NOMO-1 (cell line): Measurements from ENCODE around the gene SDF2L1.
"Not testable (repeated sequence)": the region's sequence is repeated elsewhere in the genome, so short reads cannot be mapped to it uniquely, and the experiment has no call there.

Experiments used
- DNase-seq, 2 experiments: peaks; one replicate each; lab custom pipeline; 2025; ENCODE audit not compliant: unreplicated experiment in 2 of 2; lab: John Stamatoyannopoulos, UW

The SDF2L1 gene

DNA sequence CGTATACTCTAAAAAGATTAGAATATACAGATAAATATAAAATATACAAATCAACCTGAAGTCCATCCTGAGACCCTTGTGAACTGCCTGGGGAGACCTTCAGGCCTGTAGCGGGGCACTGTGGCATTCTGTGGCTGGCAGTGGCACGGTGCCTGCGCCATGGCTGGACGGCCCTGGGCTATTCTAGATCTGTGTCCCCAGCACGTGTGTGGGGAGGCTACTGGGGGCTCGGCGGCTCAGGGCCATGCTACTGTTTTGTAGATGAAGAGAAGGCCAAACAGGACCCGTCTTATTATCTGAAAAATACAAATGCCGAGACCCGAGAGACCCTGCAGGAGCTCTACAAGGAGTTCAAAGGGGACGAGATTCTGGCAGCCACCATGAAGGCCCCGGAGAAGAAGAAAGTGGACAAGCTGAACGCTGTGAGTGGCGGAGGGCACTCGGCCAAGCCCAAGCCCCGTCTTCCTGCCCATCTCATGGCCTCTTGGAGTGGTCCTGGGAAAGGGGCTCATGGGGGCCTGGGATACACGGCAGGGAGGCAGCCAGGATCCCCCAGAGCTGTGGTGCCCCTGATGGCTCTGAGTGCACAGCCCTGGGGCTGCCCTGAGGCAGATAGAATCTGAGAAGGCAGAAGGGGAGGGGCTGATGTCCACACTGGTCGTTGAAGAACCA lies 42.5 kb downstream of the SDF2L1 start:
- DNase-seq: no peak

DNA sequence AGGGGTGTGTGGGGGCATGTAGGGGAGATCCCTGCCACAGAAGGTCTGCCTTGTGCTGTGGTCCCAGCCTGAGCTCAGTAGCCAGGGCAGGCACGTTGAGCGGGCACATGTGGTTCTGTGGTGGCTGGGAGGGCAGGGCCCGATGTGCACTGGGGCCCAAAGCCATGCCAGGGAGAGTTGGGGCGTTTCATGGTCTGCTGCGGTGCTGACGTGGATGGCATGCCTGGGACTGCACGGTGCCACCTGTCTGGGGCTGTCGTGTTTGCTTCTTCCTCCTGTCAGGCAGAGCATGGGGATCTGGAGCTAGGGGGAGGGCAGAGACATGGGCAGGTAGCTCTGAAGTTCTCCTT lies 43.0 kb downstream of the SDF2L1 start:
- no peak for DNase-seq

DNA sequence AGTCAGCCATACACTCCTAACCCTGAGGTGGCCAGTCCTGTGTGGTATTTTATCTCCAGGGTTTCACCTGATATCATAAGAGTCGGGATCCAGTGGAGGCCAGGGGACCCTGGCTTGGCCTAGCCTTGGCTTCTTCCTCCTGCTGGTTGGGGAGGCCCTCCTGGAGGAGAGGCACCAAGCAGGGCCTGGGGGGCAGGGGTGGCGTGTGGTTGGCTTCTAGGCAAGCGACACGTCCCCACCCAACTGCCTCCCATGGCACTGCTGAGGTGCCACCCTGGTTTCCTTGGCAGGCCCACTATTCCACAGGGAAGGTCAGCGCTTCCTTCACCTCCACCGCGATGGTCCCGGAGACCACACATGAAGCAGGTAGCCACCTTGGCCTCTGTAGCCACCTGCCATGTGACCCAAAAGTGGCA lies 44.1 kb downstream of the SDF2L1 start:
- no peak for DNase-seq

DNA sequence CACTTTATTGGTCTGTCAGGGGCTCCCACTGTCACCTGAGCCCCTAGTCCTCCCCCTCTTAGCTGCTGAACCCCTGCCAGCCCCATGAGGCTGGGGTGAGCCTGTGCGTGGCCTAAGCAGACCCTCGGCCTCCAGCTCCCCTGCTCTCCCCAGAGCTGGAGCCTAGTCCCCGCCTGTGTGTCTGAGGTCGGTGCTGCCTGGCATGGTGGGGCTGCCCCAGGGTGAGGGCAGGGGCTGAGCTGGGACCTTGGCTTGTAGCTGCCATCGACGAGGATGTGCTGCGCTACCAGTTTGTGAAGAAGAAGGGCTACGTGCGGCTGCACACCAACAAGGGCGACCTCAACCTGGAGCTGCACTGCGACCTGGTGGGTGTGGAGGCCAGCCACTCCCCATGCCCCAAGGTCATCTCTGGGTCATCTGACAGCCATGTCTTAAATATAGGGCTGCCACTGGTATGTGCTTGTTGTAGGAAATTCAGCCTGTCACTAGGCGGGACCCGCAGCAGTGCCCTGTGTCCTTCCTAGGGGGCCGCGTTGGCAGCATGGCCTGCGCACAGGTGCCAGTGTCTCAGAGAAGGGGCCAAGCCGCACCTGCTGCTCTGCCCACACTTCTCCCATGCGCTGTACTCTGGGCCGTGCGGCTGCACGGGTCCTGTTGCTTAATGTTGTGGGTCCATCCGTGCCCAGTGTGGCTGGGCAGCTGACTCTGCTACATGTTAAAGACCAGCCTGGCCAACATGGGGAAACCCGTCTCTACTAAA lies 44.7 kb downstream of the SDF2L1 start:
- DNase-seq: no peak

DNA sequence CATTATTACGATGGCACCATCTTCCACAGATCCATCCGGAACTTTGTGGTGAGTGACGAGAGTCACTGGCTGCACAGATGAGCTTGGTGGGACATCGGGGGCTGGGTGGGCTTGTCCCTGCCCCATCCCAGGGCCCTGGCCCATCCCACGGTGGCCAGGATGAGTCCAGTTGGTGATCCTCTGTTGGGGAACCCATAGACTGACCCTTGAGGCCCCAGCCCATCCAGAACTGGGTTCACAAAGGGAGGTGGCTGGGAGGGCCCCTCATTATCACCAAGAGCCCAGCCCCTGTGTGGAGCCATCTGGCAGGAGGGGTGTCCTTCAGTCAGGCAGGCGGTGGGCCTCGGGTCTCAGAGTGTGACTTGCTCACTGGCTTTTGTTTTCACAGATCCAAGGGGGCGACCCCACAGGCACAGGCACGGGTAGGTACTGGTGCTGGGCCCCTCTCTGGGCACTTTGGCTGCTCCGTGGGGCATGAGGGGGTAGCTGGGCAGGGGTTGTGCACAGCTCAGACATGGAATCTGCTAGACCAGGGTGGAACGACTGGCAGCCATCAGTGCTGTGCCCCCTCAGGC lies 45.7 kb downstream of the SDF2L1 start:
- no peak for DNase-seq

DNA sequence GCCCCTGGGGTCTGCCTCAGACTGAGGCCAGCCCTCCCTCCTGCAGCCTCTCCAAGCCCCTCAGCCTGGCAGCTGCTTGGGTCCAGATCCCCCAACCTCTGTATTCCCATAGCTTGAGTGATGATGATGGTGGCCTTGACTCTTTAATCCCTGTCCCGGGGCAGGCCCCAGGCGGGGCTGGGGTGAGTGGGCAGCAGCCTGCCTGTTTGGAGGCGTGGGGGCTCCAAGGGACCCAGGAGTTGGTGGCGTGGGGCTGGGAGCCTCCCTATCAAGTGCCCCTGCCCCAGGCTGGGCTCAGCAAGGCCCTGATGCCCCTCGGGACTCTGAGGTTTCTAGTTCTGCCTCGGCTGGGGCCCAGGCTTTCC lies 46.2 kb downstream of the SDF2L1 start:
- DNase-seq: no peak

DNA sequence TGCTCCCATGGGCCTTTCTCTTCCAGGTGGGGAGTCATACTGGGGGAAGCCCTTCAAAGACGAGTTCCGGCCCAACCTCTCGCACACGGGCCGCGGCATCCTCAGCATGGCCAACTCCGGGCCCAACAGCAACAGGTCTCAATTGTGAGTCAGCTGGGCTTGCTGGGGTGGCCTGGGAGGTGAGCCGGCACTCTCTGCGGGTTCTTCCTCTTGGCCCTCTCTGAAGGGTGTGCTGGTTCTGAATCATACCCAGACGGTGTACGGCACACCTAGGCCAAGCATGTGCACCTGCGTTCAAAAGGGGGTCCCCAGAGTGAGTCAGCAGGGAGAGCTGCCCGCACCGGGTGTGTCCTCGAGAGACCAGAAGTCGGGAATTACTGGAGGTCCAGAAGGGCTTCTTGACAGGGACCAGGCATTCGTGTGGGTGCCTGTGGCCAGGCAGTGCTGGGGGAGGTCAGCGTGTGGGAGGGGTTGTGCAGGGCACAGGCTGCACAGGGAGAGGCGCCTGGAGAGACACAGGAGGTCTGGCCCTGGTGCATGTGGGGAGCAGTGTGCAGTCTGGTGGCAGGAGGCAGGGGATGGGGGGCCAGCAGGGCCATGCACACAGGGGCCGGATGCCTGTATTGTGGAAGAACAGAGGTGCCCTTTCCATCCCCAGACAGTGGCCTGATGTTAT lies 46.7 kb downstream of the SDF2L1 start:
- DNase-seq: no peak

DNA sequence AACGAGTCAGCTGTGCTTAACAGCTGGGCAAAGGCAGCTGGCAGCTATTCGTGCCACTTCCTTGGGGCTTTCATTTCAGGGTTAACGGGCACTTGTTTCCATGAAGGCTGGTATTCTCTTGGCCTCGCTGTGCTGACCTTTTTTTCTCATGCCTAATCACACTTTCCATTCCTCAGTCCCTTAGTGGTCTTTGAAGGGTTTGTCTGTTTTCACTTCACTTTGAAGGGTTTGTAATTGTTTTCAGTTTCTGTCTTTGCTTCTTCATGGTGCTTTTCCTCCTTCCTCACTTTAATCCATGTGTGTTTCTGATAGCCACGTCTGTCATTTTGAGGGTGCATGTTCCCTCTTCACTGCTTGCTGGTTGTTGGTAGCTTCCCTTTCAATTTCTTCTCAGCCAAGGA lies 48.3 kb downstream of the SDF2L1 start:
- DNase-seq: no peak

DNA sequence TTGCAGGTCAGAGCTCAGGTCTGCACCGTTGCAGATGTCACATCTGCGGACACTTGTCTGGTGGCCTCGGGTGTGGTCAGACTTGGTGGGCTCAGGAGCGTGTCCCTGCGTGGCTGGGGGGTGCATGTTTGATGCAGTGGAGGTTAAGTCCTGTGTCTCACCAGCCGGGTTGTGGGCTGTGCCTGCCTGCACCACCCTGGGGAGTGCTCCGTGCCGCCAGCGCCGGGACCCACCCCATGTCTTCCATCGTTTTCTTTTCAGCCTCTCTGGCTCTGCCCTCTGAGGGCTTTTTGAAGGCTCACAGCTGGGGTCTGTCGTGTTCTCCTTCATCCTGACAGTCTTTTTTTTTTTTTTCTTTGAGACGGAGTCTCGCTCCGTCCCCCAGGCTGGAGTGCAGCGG lies 49.7 kb downstream of the SDF2L1 start:
- DNase-seq: no peak

DNA sequence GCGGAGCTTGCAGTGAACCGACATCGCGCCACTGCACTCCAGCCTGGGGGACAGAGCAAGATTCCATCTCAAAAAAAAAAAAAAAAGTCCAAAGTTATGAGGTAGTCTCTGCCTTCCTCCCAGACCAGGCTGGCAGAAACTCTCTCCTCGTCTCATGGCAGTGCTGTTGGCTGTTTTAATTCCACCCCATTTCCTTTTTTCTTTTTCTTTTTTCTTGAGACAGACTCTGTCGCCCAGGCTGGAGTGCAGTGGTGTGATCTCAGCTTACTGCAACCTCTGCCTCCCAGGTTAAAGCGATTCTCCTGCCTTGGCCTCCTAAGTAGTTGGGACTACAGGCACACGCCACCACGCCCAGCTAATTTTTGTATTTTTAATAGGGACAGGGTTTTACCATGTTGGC lies 50.8 kb downstream of the SDF2L1 start:
- not testable (repeated sequence) for DNase-seq

DNA sequence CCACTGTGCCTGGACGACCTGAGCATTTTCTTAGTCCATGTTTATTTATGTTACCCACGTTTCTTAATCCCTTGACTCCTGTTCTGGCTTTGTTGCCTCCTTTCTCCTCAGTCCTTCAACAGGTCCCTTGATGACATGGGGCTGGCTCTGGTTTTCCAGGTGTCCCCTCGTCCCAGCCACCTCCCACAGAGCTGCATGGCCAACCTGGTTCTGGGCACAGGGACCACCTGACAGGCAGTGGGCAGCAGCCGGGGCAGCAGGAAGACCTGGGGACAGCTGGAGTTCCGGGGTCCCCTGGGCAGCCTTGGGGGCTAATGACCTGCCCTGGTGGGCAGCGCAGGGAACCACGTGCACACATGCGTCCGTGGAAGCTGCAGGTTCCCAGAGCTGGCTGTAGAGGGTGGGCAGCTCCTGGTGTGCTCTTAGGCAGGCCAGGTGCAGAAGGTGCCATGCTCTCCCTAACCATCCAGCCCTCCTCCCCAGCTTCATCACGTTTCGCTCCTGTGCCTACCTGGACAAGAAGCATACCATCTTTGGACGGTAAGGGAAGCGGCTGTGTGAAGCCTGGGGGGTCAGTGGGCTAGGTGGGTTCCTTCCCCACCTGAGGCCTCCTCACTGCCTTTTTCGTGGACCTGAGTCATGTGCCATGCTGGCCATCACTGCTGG lies 51.4 kb downstream of the SDF2L1 start:
- DNase-seq: no peak
